ENCODE data around the gene LDHB.

DNA sequence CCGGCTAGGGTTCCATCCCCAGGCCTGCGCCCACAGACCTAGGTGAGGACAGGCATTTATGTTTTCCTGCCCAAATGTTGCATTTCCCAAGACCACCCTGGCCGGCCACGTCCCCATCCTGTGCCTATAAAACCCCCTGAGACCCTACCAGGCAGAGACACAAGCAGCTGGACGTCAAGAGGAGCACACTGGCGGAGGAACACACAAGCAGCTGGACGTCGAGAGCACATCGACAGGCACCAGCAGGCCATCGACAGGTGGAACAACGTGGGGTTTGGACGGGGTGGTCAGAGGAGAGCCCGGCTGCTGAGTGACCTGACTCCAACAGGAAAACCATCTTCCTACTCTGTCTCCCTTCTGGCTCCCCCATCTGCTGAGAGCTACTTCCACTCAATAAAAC, 19.6 kb upstream of the LDHB start:
- TF ChIP-seq, protein P1, sequence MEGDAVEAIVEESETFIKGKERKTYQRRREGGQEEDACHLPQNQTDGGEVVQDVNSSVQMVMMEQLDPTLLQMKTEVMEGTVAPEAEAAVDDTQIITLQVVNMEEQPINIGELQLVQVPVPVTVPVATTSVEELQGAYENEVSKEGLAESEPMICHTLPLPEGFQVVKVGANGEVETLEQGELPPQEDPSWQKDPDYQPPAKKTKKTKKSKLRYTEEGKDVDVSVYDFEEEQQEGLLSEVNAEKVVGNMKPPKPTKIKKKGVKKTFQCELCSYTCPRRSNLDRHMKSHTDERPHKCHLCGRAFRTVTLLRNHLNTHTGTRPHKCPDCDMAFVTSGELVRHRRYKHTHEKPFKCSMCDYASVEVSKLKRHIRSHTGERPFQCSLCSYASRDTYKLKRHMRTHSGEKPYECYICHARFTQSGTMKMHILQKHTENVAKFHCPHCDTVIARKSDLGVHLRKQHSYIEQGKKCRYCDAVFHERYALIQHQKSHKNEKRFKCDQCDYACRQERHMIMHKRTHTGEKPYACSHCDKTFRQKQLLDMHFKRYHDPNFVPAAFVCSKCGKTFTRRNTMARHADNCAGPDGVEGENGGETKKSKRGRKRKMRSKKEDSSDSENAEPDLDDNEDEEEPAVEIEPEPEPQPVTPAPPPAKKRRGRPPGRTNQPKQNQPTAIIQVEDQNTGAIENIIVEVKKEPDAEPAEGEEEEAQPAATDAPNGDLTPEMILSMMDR (IDR thresholded peaks at IDR 0.05) = no peak
- TF ChIP-seq ZFX (IDR thresholded peaks at IDR 0.05; ENCODE audit: borderline replicate concordance) = no peak

All from 22Rv1 (cell line).